WTC11 (cell line): Measurements from ENCODE around the gene BRME1. TPM values are rescaled to one million over a fixed set of nuclear protein-coding genes. Genes with fewer than 3 reads are reported as not detected.

Experiments used
- ATAC-seq: fragments of 200-7000 bp; cut with Tn5 transposase; 2 replicates; pipeline ENCODE4 v1.10.0; 2021; ENCODE audit warnings: mild to moderate bottlenecking, moderate library complexity
- CTCF ChIA-PET: fragments of 300-600 bp; sonication (Branson Sonifier 250); formaldehyde crosslinking; loops from one replicate; lab custom pipeline; 2021; ENCODE audit warnings: antibody characterized with exemption; lab: Charles Lee
- POLR2A ChIA-PET: fragments of 350-600 bp; sonication (Branson Sonifier 250); formaldehyde crosslinking; loops from one replicate; lab custom pipeline; 2021; ENCODE audit warnings: antibody characterized with exemption; lab: Charles Lee
- DNase-seq: peaks from one replicate; pipeline ENCODE4 v3.0.0; 2021; ENCODE audit warnings: low spot score
- H3K27ac Mint-ChIP-seq: 2 replicates; pipeline ENCODE4 v1.8.0; 2021; ENCODE audit warnings: mixed read lengths
- H3K27me3 Mint-ChIP-seq: 2 replicates; pipeline ENCODE4 v1.8.0; 2021; ENCODE audit warnings: low read depth, mild to moderate bottlenecking, moderate library complexity, mixed read lengths
- H3K36me3 Mint-ChIP-seq: 2 replicates; pipeline ENCODE4 v1.8.0; 2021; ENCODE audit warnings: mixed read lengths
- H3K4me1 Mint-ChIP-seq: 2 replicates; pipeline ENCODE4 v1.8.0; 2022; ENCODE audit warnings: mixed read lengths
- H3K4me3 Mint-ChIP-seq: 2 replicates; pipeline ENCODE4 v1.8.0; 2021; ENCODE audit warnings: mild to moderate bottlenecking, moderate library complexity, mixed read lengths
- H3K9me3 Mint-ChIP-seq: 2 replicates; pipeline ENCODE4 v1.8.0; 2021; ENCODE audit warnings: mixed read lengths
- ARID4B ChIP-seq: sonication (generic); formaldehyde crosslinking; IDR thresholded peaks from 2 replicates; pipeline ENCODE4 v1.8.0; 2023; ENCODE audit warnings: missing genetic modification reagents, mild to moderate bottlenecking, borderline replicate concordance
- E2F4 ChIP-seq: sonication (generic); formaldehyde crosslinking; IDR thresholded peaks from 2 replicates; pipeline ENCODE4 v1.8.1; 2022; ENCODE audit warnings: low read depth, mild to moderate bottlenecking, moderate library complexity, missing genetic modification reagents, borderline replicate concordance
- ELF4 ChIP-seq: sonication (generic); formaldehyde crosslinking; IDR thresholded peaks from 2 replicates; pipeline ENCODE4 v1.8.1; 2022; ENCODE audit warnings: low read depth, mild to moderate bottlenecking, moderate library complexity, missing genetic modification reagents
- JAZF1 ChIP-seq: fragments of 250-450 bp; sonication (Bioruptor Pico); IDR thresholded peaks from 2 replicates; pipeline ENCODE4 v1.9.0; 2021; ENCODE audit warnings: moderate library complexity, mild to moderate bottlenecking, inconsistent platforms
- JUN ChIP-seq: sonication (generic); formaldehyde crosslinking; IDR thresholded peaks from 2 replicates; pipeline ENCODE4 v1.8.0; 2023; ENCODE audit warnings: mild to moderate bottlenecking, missing genetic modification reagents
- NFATC4 ChIP-seq: fragments of 250-450 bp; sonication (Bioruptor Pico); IDR thresholded peaks from 2 replicates; pipeline ENCODE4 v1.9.0; 2021; ENCODE audit warnings: mild to moderate bottlenecking
- NFYB ChIP-seq: sonication (generic); formaldehyde crosslinking; conservative IDR thresholded peaks from 2 replicates; pipeline ENCODE4 v1.8.0; 2022; ENCODE audit warnings: low read depth, missing genetic modification reagents
- OVOL2 ChIP-seq: fragments of 250-450 bp; sonication (Bioruptor Pico); IDR thresholded peaks from 2 replicates; pipeline ENCODE4 v1.9.0; 2021; ENCODE audit warnings: mild to moderate bottlenecking, borderline replicate concordance
- PRRX2 ChIP-seq: fragments of 250-450 bp; sonication (Bioruptor Pico); IDR thresholded peaks from 2 replicates; pipeline ENCODE4 v1.8.0; 2021; ENCODE audit warnings: mild to moderate bottlenecking
- TCF7 ChIP-seq: sonication (generic); formaldehyde crosslinking; IDR thresholded peaks from 2 replicates; pipeline ENCODE4 v1.8.0; 2022; ENCODE audit warnings: mild to moderate bottlenecking, low read depth, missing genetic modification reagents, moderate library complexity
- TEAD1 ChIP-seq: sonication (generic); formaldehyde crosslinking; IDR thresholded peaks from 2 replicates; pipeline ENCODE4 v1.8.0; 2022; ENCODE audit warnings: mild to moderate bottlenecking, missing genetic modification reagents
- USF2 ChIP-seq: sonication (generic); formaldehyde crosslinking; IDR thresholded peaks from 2 replicates; pipeline ENCODE4 v1.8.1; 2023; ENCODE audit warnings: mild to moderate bottlenecking, missing genetic modification reagents, moderate library complexity
- ZBTB21 ChIP-seq: sonication (generic); formaldehyde crosslinking; IDR thresholded peaks from 2 replicates; pipeline ENCODE4 v1.8.1; 2023; ENCODE audit warnings: mild to moderate bottlenecking, missing genetic modification reagents, borderline replicate concordance
- ZNF263 ChIP-seq: sonication (generic); formaldehyde crosslinking; IDR thresholded peaks from 2 replicates; pipeline ENCODE4 v1.8.1; 2022; ENCODE audit warnings: low read depth, mild to moderate bottlenecking, moderate library complexity, missing genetic modification reagents
- ZNF281 ChIP-seq: sonication (generic); formaldehyde crosslinking; IDR thresholded peaks from 2 replicates; pipeline ENCODE4 v1.8.0; 2023; ENCODE audit warnings: mild to moderate bottlenecking, missing genetic modification reagents
- ZNF317 ChIP-seq: sonication (generic); formaldehyde crosslinking; IDR thresholded peaks from 2 replicates; pipeline ENCODE4 v1.8.1; 2023; ENCODE audit warnings: low read depth, mild to moderate bottlenecking, moderate library complexity, missing genetic modification reagents, borderline replicate concordance
- ZNF512 ChIP-seq: sonication (generic); formaldehyde crosslinking; IDR thresholded peaks from 2 replicates; pipeline ENCODE4 v1.8.1; 2022; ENCODE audit warnings: missing genetic modification reagents, borderline replicate concordance
- ZNF532 ChIP-seq: fragments of 250-450 bp; sonication (Bioruptor Pico); IDR thresholded peaks from 2 replicates; pipeline ENCODE4 v1.9.0; 2021; ENCODE audit warnings: mild to moderate bottlenecking, borderline replicate concordance
- total RNA-seq: library from RNA; stranded (reverse); gene quantifications from 3 replicates; pipeline ENCODE4 v1.2.3, GENCODE V29; 2021

The BRME1 gene
- total RNA-seq, 1 experiment from 2014 or later: 5.0 TPM

- no peak for TF ChIP-seq ZNF281
- TF ChIP-seq OVOL2 (CRISPR knock-in tag): no peak
- TF ChIP-seq ARID4B (CRISPR knock-in tag): no peak
- TF ChIP-seq, all 79 proteins: peak for 0
Observed at GRCh38 chr19:13909430-13909829, 3.5 kb upstream of the BRME1 start (continued).

GRCh38 chr19:13908674-13909073, 2.8 kb upstream of the BRME1 start:
- ATAC-seq: no peak
- DNase-seq: no peak
- Mint-ChIP-seq H3K36me3 (peaks cover 21% of the 10 kb centered on the region), H3K4me1 (peaks cover 9% of the 10 kb centered on the region), H3K27ac (no peak overlapping the region), H3K27me3 (peaks cover 20% of the 10 kb centered on the region), H3K9me3 (no peaks in the 10 kb centered on the region), H3K4me3 (no peak overlapping the region)
- CTCF ChIA-PET: interaction anchor here (0.7 kb wide), 1 partner anchor 91 kb away, joined by 3 read pairs; no protein-coding TSS in a partner anchor
- POLR2A ChIA-PET: no interaction called here
- TF ChIP-seq ELF4 (CRISPR knock-in tag) (no peak), TCF7 (CRISPR knock-in tag) (no peak), ZNF512 (no peak), ZNF317 (CRISPR knock-in tag) (no peak), ZBTB21 (CRISPR knock-in tag) (no peak), ZNF263 (CRISPR knock-in tag) (no peak), USF2 (CRISPR knock-in tag) (no peak), JUN (CRISPR knock-in tag) (no peak), ZNF281 (no peak), E2F4 (no peak), NFYB (CRISPR knock-in tag) (no peak), JAZF1 (CRISPR knock-in tag) (no peak), TEAD1 (no peak), NFATC4 (CRISPR knock-in tag) (no peak), ZNF532 (CRISPR knock-in tag) (no peak), PRRX2 (CRISPR knock-in tag) (no peak)
